Mucosa of stomach (tissue), 1 donor: ENCODE results near the gene PODN.

Experiments
- H3K27me3 ChIP-seq: one replicate; pipeline ENCODE4 v1.7.0; 2013; ENCODE audit warnings: mild to moderate bottlenecking, low read length; ENCODE audit not compliant: control insufficient read depth, insufficient read depth
- H3K36me3 ChIP-seq: one replicate; pipeline ENCODE4 v1.7.0; 2013; ENCODE audit warnings: low read length; ENCODE audit not compliant: control insufficient read depth, insufficient read depth
- H3K4me1 ChIP-seq: one replicate; pipeline ENCODE4 v1.7.0; 2013; ENCODE audit warnings: mild to moderate bottlenecking, low read length; ENCODE audit not compliant: control insufficient read depth, insufficient read depth
- H3K4me3 ChIP-seq: one replicate; pipeline ENCODE4 v1.7.0; 2013; ENCODE audit warnings: low read length
- H3K9ac ChIP-seq: one replicate; pipeline ENCODE4 v1.7.0; 2013; ENCODE audit warnings: mild to moderate bottlenecking, low read length, moderate library complexity
- H3K9me3 ChIP-seq: one replicate; pipeline ENCODE4 v1.7.0; 2013; ENCODE audit warnings: mild to moderate bottlenecking, low read length, moderate library complexity; ENCODE audit not compliant: control insufficient read depth
- donor health status: Pancreatic carcinoma.

PODN gene

DNA sequence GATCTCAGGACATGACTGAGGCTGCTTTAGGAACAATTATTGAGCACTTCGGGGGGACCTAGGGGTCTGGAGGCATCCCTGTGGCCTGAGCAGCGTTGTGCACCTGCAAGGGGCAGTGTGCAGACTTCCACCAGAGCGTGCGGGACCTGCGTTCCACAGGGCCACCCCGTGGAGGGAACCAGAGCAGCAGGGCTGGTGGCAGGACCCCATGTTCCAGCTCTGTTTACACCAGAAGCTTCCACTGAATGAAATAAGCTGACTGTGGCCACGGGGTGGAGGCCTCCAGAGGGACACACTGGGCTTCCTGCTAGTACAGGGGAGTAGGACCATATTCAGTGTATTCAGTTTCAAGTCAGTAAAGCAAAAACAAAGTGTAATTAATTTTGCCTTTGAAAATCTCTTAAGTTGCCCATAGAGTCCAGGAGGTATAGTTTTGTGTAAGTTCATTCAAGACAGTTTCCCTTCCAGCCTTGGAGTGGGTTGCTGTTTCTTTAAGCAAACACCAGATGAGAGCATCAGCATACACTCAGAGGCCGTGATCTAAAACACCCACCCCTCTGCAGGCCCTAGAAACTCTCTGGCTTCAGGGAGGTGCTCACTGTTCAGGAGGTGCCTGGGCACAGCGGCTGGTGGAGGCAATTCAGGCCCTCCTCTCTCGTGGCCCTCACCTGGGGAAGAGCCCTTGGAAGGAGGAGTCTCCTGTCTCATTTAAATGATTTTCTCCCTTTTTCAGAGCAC, 63.8 kb downstream of the PODN start:
- Histone ChIP-seq H3K9me3 (no peaks in the 10 kb centered on the region), H3K27me3 (peaks cover 14% of the 10 kb centered on the region), H3K9ac (no peak overlapping the region), H3K36me3 (no peaks in the 10 kb centered on the region), H3K4me3 (no peak overlapping the region), H3K4me1 (peaks cover 11% of the 10 kb centered on the region)

- no peaks in the 10 kb centered on the region for H3K9me3 ChIP-seq
- H3K27me3 ChIP-seq = peaks cover 8% of the 10 kb centered on the region
- no peak overlapping the region for H3K4me3 ChIP-seq
- no peak overlapping the region for H3K9ac ChIP-seq
- H3K4me1 ChIP-seq = peaks cover 7% of the 10 kb centered on the region
- no peaks in the 10 kb centered on the region for H3K36me3 ChIP-seq
These were observed 64.5 kb downstream of the PODN start for GRCh38 chr1:53126495-53126894.

- Histone ChIP-seq H3K9me3 (no peaks in the 10 kb centered on the region), H3K4me3 (no peak overlapping the region), H3K27me3 (peaks cover 5% of the 10 kb centered on the region), H3K4me1 (no peaks in the 10 kb centered on the region), H3K9ac (no peak overlapping the region), H3K36me3 (no peaks in the 10 kb centered on the region)
These were observed 65.5 kb downstream of the PODN start for GRCh38 chr1:53127546-53127945.

DNA sequence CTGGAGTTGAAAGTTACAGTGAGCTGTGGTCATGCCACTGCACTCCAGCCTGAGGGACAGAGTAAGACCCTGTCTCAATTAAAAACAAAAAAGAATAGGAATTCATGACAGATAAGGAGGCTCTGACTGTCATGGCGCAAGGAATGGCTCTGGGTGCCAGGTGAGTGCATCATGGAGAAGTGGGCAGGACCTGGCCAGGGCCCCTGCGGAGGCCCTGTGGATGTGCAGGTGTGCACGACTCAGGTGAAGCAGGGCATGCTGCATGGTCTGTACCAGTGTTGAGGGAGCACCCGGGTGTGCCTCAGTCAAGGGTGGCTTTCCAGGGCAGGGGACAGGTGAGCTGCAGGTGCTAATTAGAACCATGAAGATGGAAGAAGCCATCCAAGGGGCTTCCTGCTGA, 66.4 kb downstream of the PODN start:
- Histone ChIP-seq H3K4me3 (no peak overlapping the region), H3K36me3 (no peaks in the 10 kb centered on the region), H3K27me3 (peaks cover 3% of the 10 kb centered on the region), H3K9me3 (no peaks in the 10 kb centered on the region), H3K9ac (no peak overlapping the region), H3K4me1 (no peaks in the 10 kb centered on the region)

DNA sequence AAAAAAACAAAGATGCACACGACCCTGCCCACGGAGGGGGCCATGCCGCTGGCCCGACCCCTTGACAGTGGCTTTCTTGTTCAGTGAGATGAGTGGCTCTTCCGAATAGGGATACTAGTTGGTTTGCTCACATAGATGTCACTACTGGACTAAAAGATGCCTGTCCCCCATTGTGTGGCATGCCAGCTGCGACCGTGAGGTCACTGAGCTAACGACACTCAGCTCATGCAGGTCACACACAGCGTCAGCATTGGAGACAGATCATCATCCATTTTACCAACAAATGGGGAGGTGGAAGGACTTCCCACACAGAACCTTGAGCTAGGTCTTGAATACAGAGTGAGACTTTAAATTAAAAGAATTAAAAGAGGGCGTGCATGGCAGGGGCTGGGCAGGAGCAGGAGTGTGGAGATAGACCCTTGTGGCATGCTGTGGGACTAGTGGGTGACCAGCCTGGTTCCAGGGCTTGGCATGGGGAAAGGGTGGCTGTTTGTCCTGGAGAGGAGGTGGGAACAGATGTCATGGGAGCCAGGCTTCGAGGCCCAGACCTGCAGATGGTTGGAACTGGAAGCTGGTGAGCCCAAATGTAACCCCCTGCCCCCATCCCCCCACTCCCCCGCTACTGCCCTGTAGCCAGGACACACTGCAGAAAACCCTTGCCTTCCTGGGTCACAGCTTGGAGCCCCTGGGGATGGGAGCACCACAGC, 68.0 kb downstream of the PODN start:
- H3K36me3 ChIP-seq = no peaks in the 10 kb centered on the region
- no peaks in the 10 kb centered on the region for H3K27me3 ChIP-seq
- no peak overlapping the region for H3K9ac ChIP-seq
- H3K4me3 ChIP-seq = no peak overlapping the region
- peaks cover 2% of the 10 kb centered on the region for H3K4me1 ChIP-seq
- no peaks in the 10 kb centered on the region for H3K9me3 ChIP-seq

GRCh38 chr1:53130598-53130877, 68.5 kb downstream of the PODN start:
- Histone ChIP-seq H3K4me3 (no peak overlapping the region), H3K9me3 (no peaks in the 10 kb centered on the region), H3K36me3 (no peaks in the 10 kb centered on the region), H3K27me3 (no peaks in the 10 kb centered on the region), H3K9ac (no peak overlapping the region), H3K4me1 (peaks cover 6% of the 10 kb centered on the region)

DNA sequence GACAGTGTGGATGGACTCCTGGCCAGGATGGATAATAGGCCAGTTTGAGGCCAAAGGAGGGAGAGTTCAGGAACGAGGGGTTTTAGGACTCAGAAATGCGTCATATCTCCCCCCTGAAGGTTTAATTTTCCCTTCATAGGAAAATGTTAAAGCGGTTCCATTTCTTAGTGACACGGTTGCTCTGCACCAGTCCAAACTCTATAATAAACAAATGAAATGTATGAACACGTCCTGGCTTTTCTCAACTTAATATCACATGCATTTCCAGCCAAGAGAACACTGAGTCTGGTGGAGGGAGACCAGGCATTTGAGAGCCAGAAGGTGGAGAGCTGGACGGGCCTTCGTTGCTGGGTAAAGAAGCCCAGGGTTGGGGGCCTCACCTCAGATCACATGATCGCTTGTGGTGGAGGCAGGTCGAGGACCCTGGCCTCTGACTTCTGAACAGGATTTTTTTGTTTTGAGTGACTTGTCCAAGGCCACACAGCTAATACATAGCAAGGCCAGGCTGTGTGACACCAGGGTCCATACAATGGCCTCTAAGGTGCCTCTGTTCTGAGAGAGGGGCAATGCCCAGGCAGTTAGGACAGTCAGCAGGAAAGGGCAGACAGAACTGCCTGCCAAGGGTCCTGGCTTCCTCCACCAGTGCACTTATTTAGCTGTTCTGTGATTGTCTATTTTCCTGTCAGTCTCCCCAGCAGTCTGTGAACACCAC, 69.0 kb downstream of the PODN start:
- Histone ChIP-seq H3K9me3 (no peaks in the 10 kb centered on the region), H3K27me3 (no peaks in the 10 kb centered on the region), H3K9ac (no peak overlapping the region), H3K36me3 (no peaks in the 10 kb centered on the region), H3K4me3 (no peak overlapping the region), H3K4me1 (peaks cover 6% of the 10 kb centered on the region)

GRCh38 chr1:53131590-53131938, 69.6 kb downstream of the PODN start:
- Histone ChIP-seq H3K27me3 (no peaks in the 10 kb centered on the region), H3K4me3 (no peak overlapping the region), H3K36me3 (no peaks in the 10 kb centered on the region), H3K9me3 (no peaks in the 10 kb centered on the region), H3K9ac (no peak overlapping the region), H3K4me1 (peaks cover 6% of the 10 kb centered on the region)

- no peak overlapping the region for H3K4me3 ChIP-seq
- H3K9ac ChIP-seq = no peak overlapping the region
- H3K4me1 ChIP-seq = peaks cover 6% of the 10 kb centered on the region
- H3K36me3 ChIP-seq = no peaks in the 10 kb centered on the region
- H3K9me3 ChIP-seq = no peaks in the 10 kb centered on the region
- H3K27me3 ChIP-seq = no peaks in the 10 kb centered on the region
These were observed 70.2 kb downstream of the PODN start for GRCh38 chr1:53132176-53132575.

DNA sequence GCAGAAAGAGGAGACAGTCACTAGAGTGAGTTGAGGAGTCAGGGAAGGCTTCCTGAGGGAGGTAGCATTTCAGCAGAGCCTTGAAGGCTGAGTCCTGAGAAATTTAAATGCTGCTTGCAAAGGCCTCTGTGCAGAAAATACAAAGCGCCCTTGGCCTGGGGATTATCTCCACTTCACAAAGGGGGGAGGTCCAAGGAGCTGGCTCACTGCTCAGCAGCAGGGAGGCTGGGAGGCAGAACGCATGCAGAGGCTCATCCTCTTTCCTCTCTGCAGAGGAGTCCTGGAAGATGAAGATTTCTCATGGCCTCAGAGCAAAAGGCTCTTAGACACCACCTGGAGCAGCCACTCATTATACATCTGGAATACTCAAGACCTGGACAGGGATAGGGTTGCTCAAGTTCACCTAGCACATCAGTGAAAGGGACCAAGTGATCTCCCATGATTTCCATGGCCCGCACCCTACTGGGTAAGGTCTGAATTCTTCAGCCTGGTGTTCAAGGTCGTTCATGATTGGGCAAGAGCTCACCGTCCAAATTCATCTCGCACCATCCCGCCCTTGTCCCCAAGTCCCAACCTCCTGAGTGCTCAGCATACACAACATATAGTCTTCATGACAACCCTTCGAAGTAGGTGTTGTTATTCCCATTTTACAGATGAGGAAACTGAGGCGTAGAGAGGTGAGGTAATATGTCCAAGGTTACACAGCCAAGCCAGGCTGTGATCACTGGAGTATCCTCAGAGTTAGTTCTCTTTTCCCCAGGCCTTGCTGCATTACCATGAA, 71.4 kb downstream of the PODN start:
- H3K9ac ChIP-seq = no peak overlapping the region
- no peaks in the 10 kb centered on the region for H3K27me3 ChIP-seq
- no peak overlapping the region for H3K4me3 ChIP-seq
- H3K36me3 ChIP-seq = no peaks in the 10 kb centered on the region
- H3K4me1 ChIP-seq = peaks cover 6% of the 10 kb centered on the region
- H3K9me3 ChIP-seq = no peaks in the 10 kb centered on the region

GRCh38 chr1:53134042-53134485, 72.1 kb downstream of the PODN start:
- Histone ChIP-seq H3K36me3 (no peaks in the 10 kb centered on the region), H3K4me1 (peaks cover 6% of the 10 kb centered on the region), H3K9me3 (no peaks in the 10 kb centered on the region), H3K9ac (no peak overlapping the region), H3K4me3 (no peak overlapping the region), H3K27me3 (no peaks in the 10 kb centered on the region)
